Adrenal gland (tissue), 12 donors: ENCODE results near the gene CUX1. TPM values are rescaled to one million over a fixed set of nuclear protein-coding genes. Genes with fewer than 3 reads are reported as not detected.

Experiments used
- DNase-seq, 7 donors: peaks; one replicate each; pipeline ENCODE4 v3.0.0-alpha.2; 2019 to 2020
- H3K27ac ChIP-seq, 5 donors: fragments of 200-600 bp; sonication (generic) in 4 of 5; 1 replicate in 3 of 5; 2 replicates in 2 of 5; pipeline versions ENCODE4 v1.5.1 to v1.8.0; 2016 to 2020; ENCODE audit warnings: mild to moderate bottlenecking in 1 of 5
- H3K27me3 ChIP-seq: fragments of 200-600 bp; 2 replicates; pipeline ENCODE4 v1.8.0; 2021
- H3K36me3 ChIP-seq, 2 donors: fragments of 200-600 bp; replicated peaks in 1 of 2; 1 replicate in 1 of 2; 2 replicates in 1 of 2; pipeline versions ENCODE4 v1.5.1 to v1.8.0; 2018 to 2022
- H3K4me1 ChIP-seq, 2 donors: fragments of 200-600 bp; replicated peaks in 1 of 2; 1 replicate in 1 of 2; 2 replicates in 1 of 2; pipeline versions ENCODE4 v1.5.1 to v1.8.0; 2018 to 2021
- H3K4me3 ChIP-seq, 4 donors: fragments of 200-600 bp; sonication (generic) in 3 of 4; one replicate each; pipeline ENCODE4 v1.5.1; 2016 to 2018
- H3K9me3 ChIP-seq, 3 donors: fragments of 200-600 bp; sonication (generic) in 1 of 3; replicated peaks in 1 of 3; 1 replicate in 2 of 3; 2 replicates in 1 of 3; pipeline versions ENCODE4 v1.5.1 to v1.8.0; 2016 to 2021
- POLR2A ChIP-seq, 2 donors: fragments of 450-650 bp; IDR thresholded peaks; one replicate each; pipeline ENCODE4 v1.6.1; 2017; ENCODE audit warnings: antibody characterized with exemption in 2 of 2, mild to moderate bottlenecking in 2 of 2, moderate library complexity in 1 of 2
- WGBS, 4 donors: extraction: QIAGEN DNeasy Blood & Tissue Kit in 2 of 4; methylation state at CpG; one replicate each; pipeline versions ENCODE4 v1.1.5 to v1.1.7; 2013 to 2017; 5-methylcytosine and 5-hydroxymethylcytosine counted together
- intact Hi-C, 2 donors: fragments of 100-400 bp; cut with DNase I; formaldehyde crosslinking; loops; one replicate each; pipeline versions ENCODE4 v1.14.1 to v1.15.0; 2022 to 2023
- polyA plus RNA-seq, 3 donors: library from polyadenylated mRNA; stranded (reverse); fragments of 200-250 nt in 2 of 3; fragments of 350-450 nt in 1 of 3; fragmentation: Illumina TruSeq in 1 of 3; extraction: RNeasy Lipid Tissue Mini Kit (QIAGEN cat#74804) in 1 of 3; gene quantifications; one replicate each; pipeline ENCODE4 v1.2.3, GENCODE V29; 2013 to 2014
- total RNA-seq, 9 donors: library from RNA; depleted of rRNA in 4 of 9; stranded (reverse); fragments of >200 nt in 4 of 9; fragments of 120-200 nt in 1 of 9; fragmentation: NEBNext Ultra II Directional in 1 of 9; extraction: Animal tissue kit (Norgen Biotek cat#: 25700) in 1 of 9; gene quantifications; one replicate each; pipeline versions ENCODE4 v1.1.0 to v1.2.4, GENCODE V29; 2013 to 2023
- TF ChIP-seq, protein P1 (sequence below), 6 experiments: fragments of 450-650 bp in 4 of 6; fragments of 200-600 bp in 2 of 6; sonication (generic) in 1 of 6; IDR thresholded peaks; 1 replicate in 5 of 6; 2 replicates in 1 of 6; pipeline versions ENCODE4 v1.5.1 to v1.8.0; 2016 to 2021; ENCODE audit warnings: antibody characterized with exemption in 6 of 6, mild to moderate bottlenecking in 2 of 6, moderate library complexity in 1 of 6
- donor health status: healthy with polysubstance abuse.
- donor health status: Bipolar disorder and iron deficiency.
- donor health status: DM: yes; HTN: yes; CAD: no.
- donor health status: DM: no; HTN: no; CAD: no.
- donor health status: DM: no; HTN: no; CAD: no.
- donor health status: DM: yes; HTN: yes; CAD: no.

The CUX1 gene
- total and polyA plus RNA-seq, 12 donors, result 17.2 to 72.6 (median 58.3) TPM

DNA sequence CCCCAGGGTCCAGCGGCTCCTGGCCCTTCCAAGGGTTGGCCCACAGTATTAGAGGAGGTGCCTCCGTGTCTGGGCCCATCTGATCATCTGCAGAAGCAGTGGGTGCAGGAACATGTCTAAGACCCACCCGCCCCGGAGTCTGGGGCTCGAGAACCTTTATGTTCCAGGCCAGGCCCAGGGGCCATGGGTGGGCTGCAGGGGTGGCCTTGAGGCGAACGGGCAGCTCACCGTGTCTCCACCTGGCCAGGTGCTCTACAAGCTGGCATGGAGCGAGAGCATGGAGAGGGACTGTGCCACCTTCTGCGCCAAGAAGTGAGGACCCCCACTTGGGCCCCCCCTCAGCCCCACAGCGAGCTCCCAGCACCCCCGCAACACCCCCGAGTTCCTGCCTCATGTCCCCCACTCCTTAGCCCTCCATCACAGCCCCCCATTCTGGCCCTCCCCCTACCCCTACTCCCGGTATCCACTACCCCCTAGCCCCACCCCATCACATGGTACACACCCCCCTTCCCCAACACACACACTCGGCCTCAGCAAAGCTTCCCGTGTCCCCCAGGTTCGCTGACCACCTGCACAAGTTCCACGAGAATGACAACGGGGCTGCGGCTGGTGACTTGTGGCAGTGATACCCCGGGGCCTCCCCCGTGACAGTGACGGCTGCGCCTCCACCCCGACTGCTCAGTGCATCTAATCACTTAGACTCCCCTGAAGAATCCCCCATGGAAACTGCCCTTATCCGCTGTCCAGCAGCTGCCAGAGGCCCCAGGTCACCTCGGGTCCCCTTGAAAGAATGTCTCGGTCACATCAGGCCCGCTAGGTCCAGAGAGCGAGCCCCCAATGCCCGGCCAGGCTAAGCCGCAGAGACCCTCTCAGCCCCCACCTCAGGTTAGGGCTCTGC is 465.3 kb downstream of the CUX1 start:
- no peak overlapping the region for H3K4me3 ChIP-seq
- no peak for TF ChIP-seq POLR2A (IDR thresholded peaks at IDR 0.05)
- TF ChIP-seq, protein P1, sequence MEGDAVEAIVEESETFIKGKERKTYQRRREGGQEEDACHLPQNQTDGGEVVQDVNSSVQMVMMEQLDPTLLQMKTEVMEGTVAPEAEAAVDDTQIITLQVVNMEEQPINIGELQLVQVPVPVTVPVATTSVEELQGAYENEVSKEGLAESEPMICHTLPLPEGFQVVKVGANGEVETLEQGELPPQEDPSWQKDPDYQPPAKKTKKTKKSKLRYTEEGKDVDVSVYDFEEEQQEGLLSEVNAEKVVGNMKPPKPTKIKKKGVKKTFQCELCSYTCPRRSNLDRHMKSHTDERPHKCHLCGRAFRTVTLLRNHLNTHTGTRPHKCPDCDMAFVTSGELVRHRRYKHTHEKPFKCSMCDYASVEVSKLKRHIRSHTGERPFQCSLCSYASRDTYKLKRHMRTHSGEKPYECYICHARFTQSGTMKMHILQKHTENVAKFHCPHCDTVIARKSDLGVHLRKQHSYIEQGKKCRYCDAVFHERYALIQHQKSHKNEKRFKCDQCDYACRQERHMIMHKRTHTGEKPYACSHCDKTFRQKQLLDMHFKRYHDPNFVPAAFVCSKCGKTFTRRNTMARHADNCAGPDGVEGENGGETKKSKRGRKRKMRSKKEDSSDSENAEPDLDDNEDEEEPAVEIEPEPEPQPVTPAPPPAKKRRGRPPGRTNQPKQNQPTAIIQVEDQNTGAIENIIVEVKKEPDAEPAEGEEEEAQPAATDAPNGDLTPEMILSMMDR (IDR thresholded peaks at IDR 0.05), result no peak
- WGBS, 4 donors, result 85 to 94% (median 90%) methylated on average over 12 to 32 of the region's 32 CpGs
- no peak for DNase-seq
- no peaks in the 10 kb centered on the region for H3K27me3 ChIP-seq
- H3K27ac ChIP-seq, result no peak overlapping the region
- intact Hi-C loops, result loop anchor here in 1 of 2 donors (10.0 kb wide), 1 partner anchor 172 kb away; no protein-coding TSS in a partner anchor
- H3K9me3 ChIP-seq, result no peaks in the 10 kb centered on the region
- peaks cover 8 to 19% of the 10 kb centered on the region in 2 donors for H3K4me1 ChIP-seq
- no peaks in the 10 kb centered on the region for H3K36me3 ChIP-seq

GRCh38 chr7:102283477-102284189 is 466.2 kb downstream of the CUX1 start:
- H3K27ac ChIP-seq, result no peak overlapping the region
- no peaks in the 10 kb centered on the region for H3K9me3 ChIP-seq
- intact Hi-C loops, result loop anchor here in 1 of 2 donors (10.0 kb wide), 1 partner anchor 171 kb away; no protein-coding TSS in a partner anchor
- no peak for TF ChIP-seq POLR2A (IDR thresholded peaks at IDR 0.05)
- TF ChIP-seq, protein P1 (IDR thresholded peaks at IDR 0.05), result no peak
- WGBS, 4 donors, result 81 to 87% (median 84%) methylated on average over 9 to 10 of the region's 10 CpGs
- no peak for DNase-seq
- peaks cover 15 to 26% of the 10 kb centered on the region in 2 donors for H3K4me1 ChIP-seq
- H3K36me3 ChIP-seq, result no peaks in the 10 kb centered on the region
- H3K27me3 ChIP-seq, result no peaks in the 10 kb centered on the region
- H3K4me3 ChIP-seq, result no peak overlapping the region

DNA sequence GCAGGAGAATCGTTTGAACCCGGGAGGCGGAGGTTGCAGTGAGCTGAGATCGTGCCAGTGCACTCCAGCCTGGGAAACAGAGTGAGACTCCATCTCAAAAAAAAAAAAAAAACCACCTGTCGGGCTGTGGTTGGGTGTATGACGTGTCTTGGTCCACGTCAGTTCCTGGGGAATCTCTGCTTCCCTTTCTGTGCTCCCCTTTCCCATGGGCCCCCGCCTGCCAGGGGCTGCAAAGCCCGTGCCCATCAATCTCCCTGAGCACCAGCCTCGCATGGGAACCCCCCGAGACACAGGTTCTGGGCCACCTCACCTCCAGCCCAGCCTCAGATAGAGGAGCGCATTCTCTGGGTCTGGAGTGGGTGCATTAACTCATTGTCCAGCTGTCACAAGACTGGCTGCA is 467.0 kb downstream of the CUX1 start:
- no peak overlapping the region for H3K4me3 ChIP-seq
- no peak for TF ChIP-seq POLR2A (IDR thresholded peaks at IDR 0.05)
- TF ChIP-seq, protein P1 (IDR thresholded peaks at IDR 0.05), result no peak
- no peaks in the 10 kb centered on the region for H3K9me3 ChIP-seq
- H3K27me3 ChIP-seq, result no peaks in the 10 kb centered on the region
- intact Hi-C loops, result loop anchor here in 1 of 2 donors (10.0 kb wide), 1 partner anchor 170 kb away; no protein-coding TSS in a partner anchor
- 69 to 79% (median 76%) methylated on average over 8 to 12 of the region's 12 CpGs for WGBS, 4 donors
- no peak for DNase-seq
- no peak overlapping the region for H3K27ac ChIP-seq
- H3K36me3 ChIP-seq, result no peaks in the 10 kb centered on the region
- peaks cover 15 to 24% of the 10 kb centered on the region in 2 donors for H3K4me1 ChIP-seq
